Gastroesophageal sphincter (tissue), 4 donors: ENCODE results near the gene CPA2. TPM values are rescaled to one million over a fixed set of nuclear protein-coding genes. Genes with fewer than 3 reads are reported as not detected.

Experiments used
- ATAC-seq: fragments of 150-250 bp; one replicate; pipeline ENCODE4 v1.9.1; 2016; ENCODE audit warnings: mild to moderate bottlenecking, moderate library complexity
- H3K27ac ChIP-seq, 4 donors: fragments of 200-600 bp; sonication (generic) in 3 of 4; 1 replicate in 3 of 4; 2 replicates in 1 of 4; pipeline ENCODE4 v1.5.1; 2016 to 2019
- H3K27me3 ChIP-seq: fragments of 200-600 bp; sonication (generic); one replicate; pipeline ENCODE4 v1.5.1; 2019
- H3K36me3 ChIP-seq, 2 donors: fragments of 200-600 bp; sonication (generic); one replicate each; pipeline ENCODE4 v1.5.1; 2019; ENCODE audit warnings: control low read depth in 1 of 2
- H3K4me1 ChIP-seq, 3 donors: fragments of 200-600 bp; sonication (generic); 1 replicate in 2 of 3; 2 replicates in 1 of 3; pipeline ENCODE4 v1.5.1; 2016 to 2019; ENCODE audit warnings: control low read depth in 2 of 3
- H3K4me3 ChIP-seq, 2 donors: fragments of 200-600 bp; sonication (generic); one replicate each; pipeline ENCODE4 v1.5.1; 2019; ENCODE audit warnings: mild to moderate bottlenecking in 1 of 2, moderate library complexity in 1 of 2
- H3K9me3 ChIP-seq, 3 donors: fragments of 200-600 bp; sonication (generic); one replicate each; pipeline ENCODE4 v1.5.1; 2017 to 2019; ENCODE audit warnings: control low read depth in 2 of 3
- CTCF ChIP-seq, 4 experiments: fragments of 200-600 bp in 2 of 4; fragments of 450-650 bp in 2 of 4; sonication (generic) in 1 of 4; IDR thresholded peaks; one replicate each; pipeline ENCODE4 v1.5.1; 2017 to 2019; ENCODE audit warnings: antibody characterized with exemption in 4 of 4, mild to moderate bottlenecking in 2 of 4, moderate library complexity in 2 of 4
- EP300 ChIP-seq: sonication (generic); formaldehyde crosslinking; IDR thresholded peaks from one replicate; pipeline ENCODE4 v1.6.1; 2017; ENCODE audit warnings: antibody characterized with exemption, mild to moderate bottlenecking
- POLR2A ChIP-seq, 2 donors: fragments of 450-650 bp; IDR thresholded peaks; one replicate each; pipeline ENCODE4 v1.6.1; 2017; ENCODE audit warnings: antibody characterized with exemption in 2 of 2, mild to moderate bottlenecking in 2 of 2, moderate library complexity in 1 of 2
- POLR2AphosphoS5 ChIP-seq: sonication (generic); formaldehyde crosslinking; IDR thresholded peaks from one replicate; pipeline ENCODE4 v1.6.1; 2017; ENCODE audit warnings: antibody characterized with exemption
- WGBS, 2 donors: methylation state at CpG; one replicate each; pipeline ENCODE4 v1.1.5; 2018; ENCODE audit warnings: low coverage in 1 of 2; 5-methylcytosine and 5-hydroxymethylcytosine counted together
- total RNA-seq, 4 donors: library from RNA; depleted of rRNA; stranded (reverse); fragments of >200 nt; gene quantifications; one replicate each; pipeline ENCODE4 v1.1.0, GENCODE V29; 2016

CPA2 gene
- total RNA-seq, 4 donors from 2014 or later = not detected

GRCh38 chr7:130277763-130278643 is 11.3 kb downstream of the CPA2 start:
- TF ChIP-seq CTCF (IDR thresholded peaks at IDR 0.05) (peak; percentile 29 to 77 (median 52)), POLR2AphosphoS5 (no peak), EP300 (no peak), POLR2A (IDR thresholded peaks at IDR 0.05) (no peak)
- no peak overlapping the region for H3K27ac ChIP-seq
- 41 to 47% methylated on average over 5 to 13 of the region's 15 CpGs for WGBS, 2 donors
- H3K9me3 ChIP-seq = no peaks in the 10 kb centered on the region
- no peaks in the 10 kb centered on the region for H3K36me3 ChIP-seq
- no peaks in the 10 kb centered on the region for H3K27me3 ChIP-seq
- H3K4me1 ChIP-seq = peaks cover 0 to 16% (median 5%) of the 10 kb centered on the region in 3 donors
- no peak overlapping the region for H3K4me3 ChIP-seq
- peak; percentile 74 for ATAC-seq

GRCh38 chr7:130278860-130279259 is 12.2 kb downstream of the CPA2 start:
- Histone ChIP-seq H3K27me3 (no peaks in the 10 kb centered on the region), H3K4me3 (no peak overlapping the region), H3K4me1 (peaks cover 0 to 7% (median 0%) of the 10 kb centered on the region in 3 donors), H3K36me3 (no peaks in the 10 kb centered on the region), H3K27ac (no peak overlapping the region), H3K9me3 (no peaks in the 10 kb centered on the region)
- ATAC-seq = no peak
- no peak for TF ChIP-seq POLR2AphosphoS5
- TF ChIP-seq CTCF (IDR thresholded peaks at IDR 0.05) = no peak
- TF ChIP-seq POLR2A (IDR thresholded peaks at IDR 0.05) = no peak
- TF ChIP-seq EP300 = no peak

GRCh38 chr7:130279286-130279685 is 12.6 kb downstream of the CPA2 start:
- no peak overlapping the region for H3K27ac ChIP-seq
- TF ChIP-seq EP300 = no peak
- no peak for TF ChIP-seq POLR2AphosphoS5
- no peak for TF ChIP-seq CTCF (IDR thresholded peaks at IDR 0.05)
- no peak for TF ChIP-seq POLR2A (IDR thresholded peaks at IDR 0.05)
- no peak overlapping the region for H3K4me3 ChIP-seq
- H3K36me3 ChIP-seq = no peaks in the 10 kb centered on the region
- ATAC-seq = no peak
- no peaks in the 10 kb centered on the region for H3K9me3 ChIP-seq
- H3K27me3 ChIP-seq = no peaks in the 10 kb centered on the region
- WGBS, 2 donors = 50% methylated on average over 1 of the region's 2 CpGs
- peaks cover 0 to 3% (median 0%) of the 10 kb centered on the region in 3 donors for H3K4me1 ChIP-seq

GRCh38 chr7:130279906-130280305 is 13.2 kb downstream of the CPA2 start:
- WGBS, 2 donors = 100% methylated on average over 1 of the region's 1 CpG; no CpG with 5 or more reads in 1 of the 2 donors
- H3K9me3 ChIP-seq = no peaks in the 10 kb centered on the region
- no peak for ATAC-seq
- no peaks in the 10 kb centered on the region for H3K36me3 ChIP-seq
- H3K4me1 ChIP-seq = no peaks in the 10 kb centered on the region
- H3K27ac ChIP-seq = no peak overlapping the region
- no peak overlapping the region for H3K4me3 ChIP-seq
- TF ChIP-seq CTCF (IDR thresholded peaks at IDR 0.05) = no peak
- no peak for TF ChIP-seq POLR2AphosphoS5
- no peak for TF ChIP-seq EP300
- no peak for TF ChIP-seq POLR2A (IDR thresholded peaks at IDR 0.05)
- H3K27me3 ChIP-seq = no peaks in the 10 kb centered on the region

- Histone ChIP-seq H3K9me3 (no peaks in the 10 kb centered on the region), H3K27me3 (no peaks in the 10 kb centered on the region), H3K4me3 (no peak overlapping the region), H3K4me1 (no peaks in the 10 kb centered on the region), H3K36me3 (no peaks in the 10 kb centered on the region), H3K27ac (no peak overlapping the region)
- ATAC-seq = no peak
- TF ChIP-seq EP300 (no peak), POLR2A (IDR thresholded peaks at IDR 0.05) (no peak), POLR2AphosphoS5 (no peak)
- 17 to 75% methylated on average over 1 of the region's 1 CpG for WGBS, 2 donors
Observed at GRCh38 chr7:130281260-130281659, 14.6 kb downstream of the CPA2 start.
